HepG2 (cell line): ENCODE results near the gene ABHD6. TPM values are rescaled to one million over a fixed set of nuclear protein-coding genes. Genes with fewer than 3 reads are reported as not detected.

Experiments used
- ATAC-seq: fragments of 200-7000 bp; cut with Tn5 transposase; 3 replicates; pipeline ENCODE4 v1.9.1; 2020; ENCODE audit warnings: mild to moderate bottlenecking, moderate library complexity
- BruUV-seq: library from RNA; stranded (reverse); fragments of 400-500 nt; replicated peaks from 2 replicates; lab custom pipeline; 2021; lab: Mats Ljungman, UMichigan
- CTCF ChIA-PET: fragments of 300-600 bp; formaldehyde crosslinking; extraction: SDS; loops from one replicate; lab custom pipeline; 2021; ENCODE audit warnings: low total read pairs, inconsistent platforms, low intra/inter-chr PET ratio; lab: Yijun Ruan, JAX
- POLR2A ChIA-PET: fragments of 350-600 bp; sonication (Branson Sonifier 250); formaldehyde crosslinking; loops from one replicate; lab custom pipeline; 2020; ENCODE audit warnings: antibody characterized with exemption, inconsistent platforms; lab: Yijun Ruan, JAX
- DNase-seq: peaks from one replicate; pipeline ENCODE4 v3.0.0-alpha.2; 2015; ENCODE audit warnings: low spot score
- FAIRE-seq: peaks from 3 replicates; lab custom pipeline; 2011; peaks lifted over from hg19 to GRCh38; lab: Jason Lieb, UNC
- H2AFZ ChIP-seq: one replicate; pipeline ENCODE4 v1.6.1; 2011; ENCODE audit warnings: low read length, inconsistent platforms
- H3K27ac ChIP-seq: fragments of 300-600 bp; 3 replicates; pipeline ENCODE4 v1.8.0; 2011; ENCODE audit warnings: mixed run types, mild to moderate bottlenecking, mixed read lengths, low read length, inconsistent platforms; ENCODE audit not compliant: insufficient read depth; ENCODE audit errors: extremely low read length
- H3K27me3 ChIP-seq, 2 experiments: fragments of 200-600 bp in 1 of 2; 2 replicates in 1 of 2; 3 replicates in 1 of 2; pipeline versions ENCODE4 v1.6.0 to v1.8.0; 2011; ENCODE audit warnings: low read length in 2 of 2, mild to moderate bottlenecking in 2 of 2, moderate library complexity in 2 of 2, inconsistent platforms in 1 of 2; ENCODE audit not compliant: insufficient read depth in 2 of 2, control insufficient read depth in 1 of 2
- H3K36me3 ChIP-seq, 2 experiments: fragments of 200-600 bp in 1 of 2; replicated peaks in 1 of 2; 2 replicates in 1 of 2; 3 replicates in 1 of 2; pipeline versions ENCODE4 v1.5.1 to v1.8.0; 2011; ENCODE audit warnings: low read length in 2 of 2, inconsistent platforms in 1 of 2; ENCODE audit not compliant: insufficient read depth in 2 of 2, control insufficient read depth in 1 of 2
- H3K4me1 ChIP-seq: 2 replicates; pipeline ENCODE4 v1.5.1; 2012; ENCODE audit warnings: low read length, inconsistent platforms; ENCODE audit not compliant: insufficient read depth
- H3K4me2 ChIP-seq: 2 replicates; pipeline ENCODE4 v1.6.0; 2011; ENCODE audit warnings: low read depth, low read length, inconsistent platforms
- H3K4me3 ChIP-seq, 3 experiments: fragments of 200-600 bp in 1 of 3; sonication (generic), shearing (Covaris generic) in 1 of 3; replicated peaks in 1 of 3; 2 replicates each; pipeline ENCODE4 v1.5.1; 2011 to 2016; ENCODE audit warnings: low read length in 3 of 3, inconsistent platforms in 2 of 3, low read depth in 2 of 3, mild to moderate bottlenecking in 2 of 3, control low read depth in 1 of 3, mixed read lengths in 1 of 3; ENCODE audit not compliant: insufficient read depth in 1 of 3
- H3K79me2 ChIP-seq: one replicate; pipeline ENCODE4 v1.6.1; 2011; ENCODE audit warnings: low read length, inconsistent platforms; ENCODE audit not compliant: insufficient read depth
- H3K9ac ChIP-seq: 2 replicates; pipeline ENCODE4 v1.6.0; 2011; ENCODE audit warnings: mild to moderate bottlenecking, low read depth, low read length, inconsistent platforms; ENCODE audit not compliant: insufficient read depth
- H3K9me3 ChIP-seq: 2 replicates; pipeline ENCODE4 v1.5.1; 2012; ENCODE audit warnings: mild to moderate bottlenecking, low read length
- H4K20me1 ChIP-seq: 2 replicates; pipeline ENCODE4 v1.6.0; 2011; ENCODE audit warnings: inconsistent platforms, mild to moderate bottlenecking, low read length, moderate library complexity; ENCODE audit not compliant: insufficient read depth
- NCOA5 ChIP-seq: sonication (generic); formaldehyde crosslinking; IDR thresholded peaks from 2 replicates; pipeline ENCODE4 v1.4.0; 2020; ENCODE audit warnings: missing genetic modification reagents
- NFE2 ChIP-seq: sonication (generic); formaldehyde crosslinking; IDR thresholded peaks from 2 replicates; pipeline ENCODE4 v1.4.0; 2020; ENCODE audit warnings: missing genetic modification reagents
- NFYB ChIP-seq: sonication (generic); formaldehyde crosslinking; IDR thresholded peaks from 2 replicates; pipeline ENCODE4 v1.4.0; 2020; ENCODE audit warnings: missing genetic modification reagents
- WGBS: methylation state at CpG from one replicate; pipeline ENCODE4 v1.1.6; 2017; ENCODE audit warnings: low lambda C conversion rate; 5-methylcytosine and 5-hydroxymethylcytosine counted together
- in situ Hi-C: cut with HindIII; loops from 2 replicates; pipeline ENCODE4 v1.10.0; 2017; ENCODE audit warnings: low pct_unique_long_range_greater_than_20kb; ENCODE audit not compliant: extremely low pct_ligation_motif_present
- intact Hi-C: fragments of 100-400 bp; cut with micrococcal nuclease; formaldehyde crosslinking; loops from one replicate; pipeline ENCODE4 v1.10.0; 2022; ENCODE audit not compliant: unreplicated experiment
- polyA plus RNA-seq, 8 experiments: library from polyadenylated mRNA; depleted of rRNA in 3 of 8; stranded (reverse) in 7 of 8; unstranded in 1 of 8; fragments of >200 nt; fragmentation: Illumina TruSeq in 4 of 8; extraction: Trizol in 4 of 8; gene quantifications; 2 replicates each; pipeline versions ENCODE4 v1.2.1 to v1.2.3, GENCODE V29; 2011 to 2016; ENCODE audit warnings: low read depth in 4 of 8, missing spikeins in 1 of 8, mixed read lengths in 1 of 8; ENCODE audit not compliant: insufficient read depth in 1 of 8
- total RNA-seq, 5 experiments: library from RNA; depleted of rRNA; stranded (reverse); fragments of >200 nt; fragmentation: Illumina TruSeq; extraction: Trizol; gene quantifications; 2 replicates each; pipeline ENCODE4 v1.2.3, GENCODE V29; 2016; ENCODE audit warnings: low read depth in 1 of 5
- TF ChIP-seq, protein P1 (sequence below): sonication (generic); formaldehyde crosslinking; IDR thresholded peaks from 2 replicates; pipeline ENCODE4 v1.4.0; 2020; ENCODE audit warnings: mild to moderate bottlenecking, low read depth, missing genetic modification reagents
- TF ChIP-seq, protein P2 (sequence below): IDR thresholded peaks from 2 replicates; pipeline ENCODE4 v1.6.1; 2016; ENCODE audit warnings: missing biosample characterization, missing genetic modification reagents, low read depth
- TF ChIP-seq, protein P3 (sequence below): sonication (generic); formaldehyde crosslinking; IDR thresholded peaks from 2 replicates; pipeline ENCODE4; 2020; ENCODE audit warnings: missing genetic modification reagents, mild to moderate bottlenecking, borderline replicate concordance
- TF ChIP-seq, protein P4 (sequence below): IDR thresholded peaks from 2 replicates; pipeline ENCODE4 v1.6.1; 2018; ENCODE audit warnings: missing genetic modification reagents
- TF ChIP-seq, protein P5 (sequence below): IDR thresholded peaks from 2 replicates; pipeline ENCODE4 v1.6.1; 2016; ENCODE audit warnings: missing compliant biosample characterization, missing genetic modification reagents, borderline replicate concordance

The ABHD6 gene
- total and polyA plus RNA-seq, 2 of the 13 experiments (the other 11 are each of a cell fraction or from before 2014, with no cell fraction given) = 9.0 to 17.2 TPM

DNA sequence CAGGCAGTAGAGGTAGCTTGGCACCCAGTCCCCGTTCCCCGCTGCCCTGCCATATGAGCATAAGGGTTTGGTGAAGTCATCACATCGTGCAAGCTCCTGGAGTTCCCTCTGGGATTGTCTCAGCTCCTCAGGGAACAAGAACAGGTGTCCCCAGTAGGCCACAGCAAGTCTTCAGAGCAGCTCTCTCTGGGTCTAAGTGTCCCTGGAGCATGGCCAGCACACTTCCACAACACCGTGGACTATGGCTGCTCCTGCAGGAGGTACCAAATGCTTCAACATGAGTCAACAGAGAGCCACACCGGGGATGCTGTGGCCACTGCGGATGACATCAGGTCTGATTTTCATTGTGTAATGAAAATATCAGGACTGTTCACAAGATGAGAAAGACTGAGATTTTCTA, 23.1 kb downstream of the ABHD6 start (continued):
- TF ChIP-seq, protein P1, sequence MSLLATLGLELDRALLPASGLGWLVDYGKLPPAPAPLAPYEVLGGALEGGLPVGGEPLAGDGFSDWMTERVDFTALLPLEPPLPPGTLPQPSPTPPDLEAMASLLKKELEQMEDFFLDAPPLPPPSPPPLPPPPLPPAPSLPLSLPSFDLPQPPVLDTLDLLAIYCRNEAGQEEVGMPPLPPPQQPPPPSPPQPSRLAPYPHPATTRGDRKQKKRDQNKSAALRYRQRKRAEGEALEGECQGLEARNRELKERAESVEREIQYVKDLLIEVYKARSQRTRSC (CRISPR knock-in tag) = no peak
- TF ChIP-seq, protein P2, sequence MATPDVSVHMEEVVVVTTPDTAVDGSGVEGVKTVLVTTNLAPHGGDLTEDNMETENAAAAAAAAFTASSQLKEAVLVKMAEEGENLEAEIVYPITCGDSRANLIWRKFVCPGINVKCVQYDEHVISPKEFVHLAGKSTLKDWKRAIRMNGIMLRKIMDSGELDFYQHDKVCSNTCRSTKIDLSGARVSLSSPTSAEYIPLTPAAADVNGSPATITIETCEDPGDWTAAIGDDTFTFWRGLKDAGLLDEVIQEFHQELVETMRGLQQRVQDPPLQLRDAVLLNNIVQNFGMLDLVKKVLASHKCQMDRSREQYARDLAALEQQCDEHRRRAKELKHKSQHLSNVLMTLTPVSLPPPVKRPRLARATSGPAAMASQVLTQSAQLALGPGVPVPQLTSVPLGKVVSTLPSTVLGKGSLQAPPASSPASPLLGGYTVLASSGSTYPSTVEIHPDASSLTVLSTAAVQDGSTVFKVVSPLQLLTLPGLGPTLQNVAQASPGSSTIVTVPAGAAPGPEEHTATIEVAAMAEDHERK (CRISPR knock-in tag) = no peak
- no peak for TF ChIP-seq NFYB (CRISPR knock-in tag)
- no peak for TF ChIP-seq NCOA5

DNA sequence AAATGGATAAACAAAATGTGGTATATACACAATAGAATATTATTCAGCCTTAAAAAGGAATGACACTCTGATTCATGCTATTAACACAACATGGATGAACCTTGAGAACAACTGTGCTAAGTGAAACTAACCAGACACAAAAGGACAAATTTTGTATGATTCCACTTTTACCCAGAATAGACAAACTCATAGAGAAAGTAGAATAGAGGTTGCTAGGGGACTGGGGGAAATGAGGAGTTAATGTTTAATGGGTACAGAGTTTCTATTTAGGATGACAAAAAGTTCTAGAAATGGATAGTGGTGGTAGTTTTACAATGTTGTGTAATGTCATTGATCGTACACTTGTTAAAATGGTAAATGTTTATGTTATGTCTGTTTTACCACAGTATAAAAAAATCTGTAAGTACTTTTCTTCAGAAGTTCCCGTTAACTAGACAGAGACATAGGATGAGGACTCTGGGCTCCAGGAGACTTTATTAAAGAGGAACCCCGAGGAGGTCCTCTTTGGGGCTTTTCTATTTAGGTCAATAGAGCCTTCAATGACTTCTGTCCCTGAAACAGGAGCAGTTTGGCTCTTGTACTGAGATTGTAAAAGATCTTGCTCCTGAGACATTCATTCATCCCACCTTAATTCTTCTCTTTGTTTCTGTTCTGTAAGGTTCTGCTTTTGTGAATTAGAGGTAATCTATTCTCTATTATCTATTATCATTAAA, 24.5 kb downstream of the ABHD6 start:
- Histone ChIP-seq H2AFZ (no peak overlapping the region), H3K9ac (no peak overlapping the region), H3K27ac (no peak overlapping the region), H3K4me1 (no peaks in the 10 kb centered on the region), H3K27me3 (no peaks in the 10 kb centered on the region), H3K4me3 (no peak overlapping the region), H3K9me3 (no peaks in the 10 kb centered on the region), H3K36me3 (peaks cover 4 to 14% of the 10 kb centered on the region in 2 experiments), H3K79me2 (no peaks in the 10 kb centered on the region), H3K4me2 (no peak overlapping the region), H4K20me1 (no peaks in the 10 kb centered on the region)
- WGBS = 72% methylated on average over 3 of the region's 3 CpGs
- no peak for TF ChIP-seq NFE2 (CRISPR knock-in tag)
- TF ChIP-seq, protein P3, sequence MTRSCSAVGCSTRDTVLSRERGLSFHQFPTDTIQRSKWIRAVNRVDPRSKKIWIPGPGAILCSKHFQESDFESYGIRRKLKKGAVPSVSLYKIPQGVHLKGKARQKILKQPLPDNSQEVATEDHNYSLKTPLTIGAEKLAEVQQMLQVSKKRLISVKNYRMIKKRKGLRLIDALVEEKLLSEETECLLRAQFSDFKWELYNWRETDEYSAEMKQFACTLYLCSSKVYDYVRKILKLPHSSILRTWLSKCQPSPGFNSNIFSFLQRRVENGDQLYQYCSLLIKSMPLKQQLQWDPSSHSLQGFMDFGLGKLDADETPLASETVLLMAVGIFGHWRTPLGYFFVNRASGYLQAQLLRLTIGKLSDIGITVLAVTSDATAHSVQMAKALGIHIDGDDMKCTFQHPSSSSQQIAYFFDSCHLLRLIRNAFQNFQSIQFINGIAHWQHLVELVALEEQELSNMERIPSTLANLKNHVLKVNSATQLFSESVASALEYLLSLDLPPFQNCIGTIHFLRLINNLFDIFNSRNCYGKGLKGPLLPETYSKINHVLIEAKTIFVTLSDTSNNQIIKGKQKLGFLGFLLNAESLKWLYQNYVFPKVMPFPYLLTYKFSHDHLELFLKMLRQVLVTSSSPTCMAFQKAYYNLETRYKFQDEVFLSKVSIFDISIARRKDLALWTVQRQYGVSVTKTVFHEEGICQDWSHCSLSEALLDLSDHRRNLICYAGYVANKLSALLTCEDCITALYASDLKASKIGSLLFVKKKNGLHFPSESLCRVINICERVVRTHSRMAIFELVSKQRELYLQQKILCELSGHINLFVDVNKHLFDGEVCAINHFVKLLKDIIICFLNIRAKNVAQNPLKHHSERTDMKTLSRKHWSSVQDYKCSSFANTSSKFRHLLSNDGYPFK (CRISPR knock-in tag) = no peak
- TF ChIP-seq, protein P4, sequence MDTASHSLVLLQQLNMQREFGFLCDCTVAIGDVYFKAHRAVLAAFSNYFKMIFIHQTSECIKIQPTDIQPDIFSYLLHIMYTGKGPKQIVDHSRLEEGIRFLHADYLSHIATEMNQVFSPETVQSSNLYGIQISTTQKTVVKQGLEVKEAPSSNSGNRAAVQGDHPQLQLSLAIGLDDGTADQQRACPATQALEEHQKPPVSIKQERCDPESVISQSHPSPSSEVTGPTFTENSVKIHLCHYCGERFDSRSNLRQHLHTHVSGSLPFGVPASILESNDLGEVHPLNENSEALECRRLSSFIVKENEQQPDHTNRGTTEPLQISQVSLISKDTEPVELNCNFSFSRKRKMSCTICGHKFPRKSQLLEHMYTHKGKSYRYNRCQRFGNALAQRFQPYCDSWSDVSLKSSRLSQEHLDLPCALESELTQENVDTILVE (CRISPR knock-in tag) = no peak
- TF ChIP-seq, protein P5, sequence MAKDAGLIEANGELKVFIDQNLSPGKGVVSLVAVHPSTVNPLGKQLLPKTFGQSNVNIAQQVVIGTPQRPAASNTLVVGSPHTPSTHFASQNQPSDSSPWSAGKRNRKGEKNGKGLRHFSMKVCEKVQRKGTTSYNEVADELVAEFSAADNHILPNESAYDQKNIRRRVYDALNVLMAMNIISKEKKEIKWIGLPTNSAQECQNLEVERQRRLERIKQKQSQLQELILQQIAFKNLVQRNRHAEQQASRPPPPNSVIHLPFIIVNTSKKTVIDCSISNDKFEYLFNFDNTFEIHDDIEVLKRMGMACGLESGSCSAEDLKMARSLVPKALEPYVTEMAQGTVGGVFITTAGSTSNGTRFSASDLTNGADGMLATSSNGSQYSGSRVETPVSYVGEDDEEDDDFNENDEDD (CRISPR knock-in tag) = no peak
- intact Hi-C loops (no loop called here), in situ Hi-C loops (no loop called here)
- BruUV-seq = no TSS peak
- ATAC-seq (no peak), FAIRE-seq (no peak), DNase-seq (no peak)
- POLR2A ChIA-PET = no interaction called here
- CTCF ChIA-PET = no interaction called here
